HG03159 (cell line): ENCODE measurements around the gene GAMT.
"Not testable (repeated sequence)": the region's sequence is repeated elsewhere in the genome, so short reads cannot be mapped to it uniquely, and the experiment has no call there.

ENCODE experiments used
- ATAC-seq: cut with Tn5 transposase; IDR thresholded peaks from one replicate; pipeline ENCODE4 v1.9.1; 2021; ENCODE audit warnings: mild to moderate bottlenecking, moderate library complexity; ENCODE audit not compliant: unreplicated experiment

GAMT gene

DNA sequence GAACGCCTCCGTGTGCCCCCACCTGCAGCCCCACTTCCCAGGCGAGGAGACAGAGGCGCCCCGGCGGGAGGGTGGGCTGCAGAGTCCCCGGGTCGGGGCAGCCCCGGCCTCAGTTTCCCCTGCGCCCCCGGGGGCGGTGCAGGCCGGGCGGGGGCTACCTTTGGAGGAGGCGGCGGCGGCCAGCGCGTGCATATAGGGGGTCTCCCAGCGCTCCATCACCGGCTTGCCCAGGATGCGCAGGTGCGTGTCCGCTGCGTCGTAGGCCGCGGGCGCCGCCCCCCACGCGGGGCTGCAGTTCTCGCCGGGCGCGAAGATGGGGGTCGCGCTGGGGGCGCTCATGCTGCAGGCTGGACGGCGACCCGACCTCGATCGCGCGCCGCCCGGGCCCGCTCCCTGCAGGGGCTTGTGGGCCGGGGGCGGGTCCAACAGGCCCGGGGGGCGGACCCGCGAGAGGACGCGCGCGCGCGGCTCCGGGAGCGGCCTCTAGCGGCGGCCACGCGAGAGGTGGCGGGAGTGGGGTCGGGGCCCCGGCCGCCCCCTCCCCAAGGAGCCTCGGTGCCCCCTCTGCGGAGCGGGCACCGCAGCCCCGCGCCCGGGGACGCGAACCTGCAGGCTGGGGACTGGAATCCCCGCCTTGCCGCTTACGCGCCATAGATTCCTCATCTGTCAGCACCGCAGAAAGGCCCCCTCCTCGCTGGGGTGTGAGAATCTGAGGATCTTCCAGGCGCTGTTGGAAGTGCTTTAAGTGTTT lies at the start of gene GAMT:
GAMT (minus strand) TSS at position 405 of the 751 bp plus-strand sequence; CDS start at position 339, 66 bp downstream.
- no peak for ATAC-seq

DNA sequence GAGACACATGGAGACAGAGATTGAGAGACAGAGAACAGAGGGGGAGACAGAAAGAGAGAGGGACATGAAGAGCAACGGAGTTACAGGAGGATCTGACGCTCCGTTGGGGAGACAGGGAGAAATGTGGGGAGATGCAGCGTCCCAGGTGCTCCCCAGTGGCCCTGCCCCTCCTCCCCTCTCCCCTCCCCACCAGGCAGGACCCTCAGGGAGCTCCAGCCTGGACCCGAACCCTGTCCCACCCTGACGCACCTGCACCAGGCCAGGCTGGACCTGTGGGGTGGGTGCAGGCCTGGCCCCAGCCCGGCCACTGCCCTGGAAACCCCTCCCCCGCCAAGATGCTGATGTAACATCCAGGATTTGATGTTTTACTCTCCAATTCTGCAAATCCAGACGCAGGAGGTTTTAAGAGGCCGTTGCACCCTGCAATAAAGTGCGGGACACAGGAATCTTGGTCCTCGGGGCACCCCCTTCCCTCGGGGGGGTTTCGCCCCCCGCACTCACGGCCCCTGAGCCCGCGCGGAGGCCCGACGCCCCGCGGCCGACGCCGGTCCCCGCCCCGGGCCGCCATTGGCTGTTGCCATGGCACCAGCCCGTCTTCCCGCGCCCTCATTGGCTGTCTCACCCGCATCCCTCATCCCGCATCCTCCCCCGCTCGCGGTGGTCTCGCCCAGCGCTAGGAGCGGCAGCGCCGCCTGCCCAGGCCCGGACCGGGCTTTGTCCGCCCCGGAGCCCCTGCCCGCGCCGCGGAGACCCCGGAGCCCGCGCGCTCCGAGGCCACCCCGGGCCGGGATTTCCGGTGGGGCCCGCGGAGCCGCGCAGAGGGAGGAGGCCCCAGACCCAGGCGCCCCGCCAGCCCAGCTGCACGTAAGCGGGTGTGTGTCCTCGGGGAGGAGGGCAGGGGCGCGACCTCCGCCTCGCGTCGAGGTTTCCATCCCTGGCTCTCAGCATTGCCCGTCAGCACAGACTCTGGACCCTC lies 48.4 kb upstream of the GAMT start, which contains the start of gene APC2:
APC2 (plus strand) TSS at position 655 of the 976 bp plus-strand sequence. CDS start 2,881 bp downstream, outside the sequence.
- no peak for ATAC-seq

DNA sequence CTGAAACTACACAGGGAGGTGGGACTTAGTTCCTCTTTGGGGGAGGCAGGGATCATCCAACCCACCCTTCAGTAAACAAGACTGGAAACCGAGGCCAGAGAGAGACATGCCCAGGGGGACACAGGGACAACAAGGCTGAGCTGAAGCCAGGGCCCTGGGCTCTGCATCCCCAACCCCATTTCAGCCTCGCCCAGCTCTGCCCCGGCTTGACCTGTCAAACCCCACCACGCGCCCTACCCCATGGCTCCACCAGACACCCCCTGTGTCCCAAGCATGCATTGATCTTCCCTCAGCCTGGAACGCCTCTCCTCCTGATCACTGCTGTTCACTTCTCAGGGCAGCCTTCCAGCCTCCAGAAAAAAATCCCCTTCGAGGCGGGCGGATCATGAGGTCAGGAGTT lies 46.6 kb upstream of the GAMT start:
- ATAC-seq = no peak

DNA sequence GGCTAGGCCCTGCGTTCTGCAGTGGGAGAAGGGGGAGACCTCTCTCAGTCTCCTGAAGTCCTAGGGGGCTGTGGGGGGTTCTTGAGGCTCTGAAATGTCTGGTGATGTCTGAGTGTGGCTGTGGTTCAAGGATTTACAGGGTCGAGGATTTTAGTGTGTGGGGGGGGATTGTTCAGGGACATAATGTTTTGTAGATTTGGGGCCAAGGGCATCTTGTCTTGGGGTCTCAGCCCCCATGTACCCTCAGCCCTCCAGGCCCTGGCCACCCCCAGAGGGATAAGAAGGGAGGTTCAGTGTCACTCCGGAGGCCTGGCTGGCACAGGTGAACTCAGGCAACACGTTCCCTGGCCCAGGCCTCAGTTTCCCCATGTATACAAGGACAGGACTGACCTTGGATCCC lies 46.2 kb upstream of the GAMT start:
- no peak for ATAC-seq

DNA sequence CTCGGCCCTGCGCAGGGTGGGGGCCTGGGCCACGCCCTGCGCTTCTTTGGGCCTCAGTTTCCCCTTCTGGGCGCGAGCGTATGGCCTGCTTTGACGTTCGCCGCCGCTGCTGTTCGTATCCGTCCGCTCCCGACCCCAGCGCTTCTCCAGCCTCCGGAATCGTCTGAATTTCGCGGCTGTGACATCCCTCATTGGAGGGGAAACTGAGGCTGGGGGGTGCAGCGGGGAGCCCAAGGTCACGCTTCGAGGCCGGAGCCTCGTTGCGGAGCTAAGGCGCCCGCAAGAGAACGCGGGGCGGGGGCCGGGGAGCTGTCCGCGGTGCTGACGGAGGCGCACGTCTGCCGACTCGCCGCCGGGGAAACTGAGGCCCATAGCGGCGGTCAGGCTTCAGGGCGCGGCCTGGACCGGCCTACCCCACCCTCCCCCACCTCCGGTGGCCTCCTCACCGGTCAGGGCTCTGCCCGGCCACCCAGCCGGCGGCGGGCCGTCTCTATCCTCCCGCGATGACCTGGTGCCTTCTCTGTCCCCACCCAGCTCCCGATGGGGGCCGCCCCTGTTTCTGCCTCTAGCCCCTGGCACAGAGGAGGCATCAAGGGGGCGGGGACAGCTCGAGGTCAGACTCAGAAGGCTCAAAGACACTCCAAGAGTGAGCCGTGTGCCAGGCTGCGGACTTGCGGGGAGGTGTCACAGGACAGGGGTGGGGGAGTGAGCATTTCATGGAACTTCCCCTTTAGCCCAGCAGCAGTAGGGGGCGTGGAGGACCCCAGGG lies 45.6 kb upstream of the GAMT start:
- ATAC-seq = no peak

DNA sequence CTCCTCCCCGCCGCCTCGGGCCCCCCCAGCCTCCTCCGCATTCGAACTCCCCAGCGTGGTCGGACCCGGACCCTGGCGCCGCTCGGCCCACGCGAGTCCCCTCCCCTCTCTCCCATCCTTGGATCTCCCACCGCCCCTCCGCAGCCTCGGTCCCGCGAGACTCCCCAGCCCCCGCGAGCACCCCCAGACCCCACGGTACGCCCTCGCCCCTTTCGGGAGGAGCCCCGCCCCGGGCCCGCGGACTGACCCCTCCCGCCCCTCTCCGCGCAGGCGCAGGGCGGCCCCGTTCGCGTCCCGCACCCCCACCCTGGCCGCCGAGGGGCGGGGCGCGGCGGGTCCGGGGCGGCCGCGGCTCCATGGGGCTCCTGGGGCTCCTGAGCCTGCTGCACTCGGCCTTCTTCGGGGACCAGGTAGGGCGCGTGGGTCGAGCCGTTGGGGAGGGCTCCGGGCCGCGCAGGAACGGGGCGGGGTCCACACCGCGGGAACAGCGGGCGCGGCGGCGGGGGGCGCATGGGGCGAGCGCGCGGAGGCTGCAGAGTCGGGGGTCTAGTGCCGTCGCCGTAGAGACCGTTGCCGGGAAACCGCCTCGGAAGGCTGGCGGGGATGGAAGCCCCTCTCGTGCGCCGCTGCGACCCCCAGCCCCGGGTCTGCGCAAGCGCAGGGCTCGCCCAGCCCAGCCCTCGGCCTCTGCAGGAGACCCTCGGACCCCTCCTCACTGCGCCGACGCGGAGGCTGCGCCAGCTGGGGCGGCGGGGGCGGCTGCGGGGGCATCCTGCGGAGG lies 44.8 kb upstream of the GAMT start:
- no peak for ATAC-seq

DNA sequence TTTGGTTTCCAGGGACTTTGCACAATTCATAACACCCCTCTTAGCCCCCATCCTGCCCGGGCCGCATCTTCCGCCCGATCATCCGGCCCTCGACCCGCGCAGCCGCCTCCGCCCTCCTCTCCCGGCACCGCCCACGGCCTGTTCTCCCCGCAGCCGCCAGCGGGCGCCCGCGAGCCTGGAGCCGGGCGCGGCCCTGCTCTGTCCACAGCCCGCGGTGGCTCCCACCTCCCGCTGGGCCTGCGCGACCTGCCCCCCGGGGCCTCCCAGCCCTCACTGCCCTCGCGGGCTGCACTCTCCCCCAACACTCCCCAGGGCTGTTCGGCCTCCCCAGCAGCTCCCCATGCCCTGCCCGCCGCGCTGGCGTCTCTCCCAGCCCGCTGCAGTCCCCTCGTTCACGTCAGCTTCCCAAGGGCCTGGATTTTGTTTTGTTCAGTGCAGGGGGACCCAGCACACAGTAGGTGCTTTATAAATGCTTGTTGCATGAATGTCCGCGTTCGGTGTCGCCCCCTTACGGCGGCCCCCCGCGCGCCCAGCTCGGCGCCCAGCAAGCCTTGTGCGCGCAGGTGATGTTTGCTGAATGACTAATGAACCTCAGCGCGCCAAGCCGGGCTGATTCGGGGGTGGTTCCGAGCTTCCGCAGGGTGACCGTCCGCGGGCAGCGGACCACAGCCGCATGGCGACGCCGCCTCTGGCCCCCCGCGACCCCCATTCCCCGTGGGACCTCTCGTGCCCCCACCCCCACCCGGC lies 44.0 kb upstream of the GAMT start:
- ATAC-seq = no peak

DNA sequence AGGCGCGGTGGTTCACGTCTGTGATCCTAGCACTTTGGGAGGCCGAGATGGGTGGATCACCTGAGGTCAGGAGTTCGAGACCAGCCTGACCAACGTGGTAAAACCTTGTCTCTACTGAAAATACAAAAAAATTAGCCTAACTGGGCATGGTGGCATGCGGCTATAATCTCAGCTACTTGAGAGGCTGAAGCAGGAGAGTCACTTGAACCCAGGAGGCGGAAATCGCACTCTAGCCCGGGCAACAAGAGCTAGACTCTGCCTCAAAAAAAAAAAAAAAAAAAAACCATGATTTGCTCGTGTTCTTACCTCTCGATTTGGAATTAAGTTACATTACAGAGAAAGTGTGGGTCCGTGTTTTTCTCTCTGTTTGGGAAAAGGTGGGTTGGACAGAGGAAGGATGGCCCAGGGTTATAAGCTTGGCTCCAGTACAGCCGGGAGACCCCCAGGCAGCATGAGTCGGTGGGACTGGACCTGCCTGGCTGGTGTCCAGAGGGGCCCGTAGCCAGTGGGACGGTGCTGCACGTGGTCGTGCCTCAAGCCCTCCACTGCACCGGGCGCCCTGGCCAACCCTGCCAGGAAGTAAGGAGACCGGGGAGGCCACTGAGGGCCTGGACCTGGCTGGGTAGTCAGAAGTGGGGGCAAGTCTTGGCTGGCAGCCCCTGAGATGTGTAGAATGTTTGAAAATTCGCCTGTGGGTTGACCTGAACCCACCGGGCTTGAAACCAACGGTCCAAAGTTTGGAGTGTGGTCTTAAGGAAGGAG lies 40.5 kb upstream of the GAMT start:
- no peak for ATAC-seq

DNA sequence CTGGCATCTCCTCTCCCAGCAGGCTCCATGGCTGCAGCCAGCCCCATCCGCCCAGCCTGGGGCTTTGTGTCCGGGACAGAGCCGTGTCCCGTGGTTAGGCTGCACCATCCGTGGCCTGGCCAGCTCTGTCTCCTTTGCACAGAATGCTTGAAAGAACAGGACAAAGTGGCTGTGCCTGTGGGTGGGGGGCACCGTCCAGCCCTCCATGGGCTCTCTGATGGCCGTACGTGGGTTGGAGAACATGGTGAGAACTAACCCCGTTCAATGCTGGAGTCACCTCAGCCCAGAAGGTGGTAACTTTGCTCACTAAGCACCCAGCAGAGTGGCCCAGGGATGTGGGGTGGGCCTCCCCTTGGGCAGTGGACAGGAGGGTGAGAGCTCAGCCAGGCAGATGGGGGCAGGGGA lies 39.7 kb upstream of the GAMT start:
- ATAC-seq = no peak

DNA sequence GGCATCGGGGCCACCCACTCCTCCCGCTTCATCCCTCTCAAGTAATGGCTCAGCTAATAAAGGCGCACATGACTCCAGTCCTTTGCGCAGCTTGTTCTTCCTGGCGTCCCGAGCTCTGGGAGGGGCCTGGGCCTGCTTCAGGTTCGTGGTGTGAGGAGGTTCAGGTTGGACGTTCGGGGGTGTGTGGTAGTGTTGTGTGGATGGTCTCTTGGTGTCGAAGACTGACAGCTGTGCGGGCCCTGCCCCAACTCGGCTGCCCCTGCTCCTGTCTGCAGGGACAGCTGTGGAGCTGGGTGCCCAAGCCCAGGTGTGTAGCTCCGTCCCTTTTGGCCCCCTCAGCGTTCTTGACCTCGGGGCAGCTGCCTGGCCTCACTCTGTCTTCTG lies 39.1 kb upstream of the GAMT start:
- ATAC-seq = no peak

DNA sequence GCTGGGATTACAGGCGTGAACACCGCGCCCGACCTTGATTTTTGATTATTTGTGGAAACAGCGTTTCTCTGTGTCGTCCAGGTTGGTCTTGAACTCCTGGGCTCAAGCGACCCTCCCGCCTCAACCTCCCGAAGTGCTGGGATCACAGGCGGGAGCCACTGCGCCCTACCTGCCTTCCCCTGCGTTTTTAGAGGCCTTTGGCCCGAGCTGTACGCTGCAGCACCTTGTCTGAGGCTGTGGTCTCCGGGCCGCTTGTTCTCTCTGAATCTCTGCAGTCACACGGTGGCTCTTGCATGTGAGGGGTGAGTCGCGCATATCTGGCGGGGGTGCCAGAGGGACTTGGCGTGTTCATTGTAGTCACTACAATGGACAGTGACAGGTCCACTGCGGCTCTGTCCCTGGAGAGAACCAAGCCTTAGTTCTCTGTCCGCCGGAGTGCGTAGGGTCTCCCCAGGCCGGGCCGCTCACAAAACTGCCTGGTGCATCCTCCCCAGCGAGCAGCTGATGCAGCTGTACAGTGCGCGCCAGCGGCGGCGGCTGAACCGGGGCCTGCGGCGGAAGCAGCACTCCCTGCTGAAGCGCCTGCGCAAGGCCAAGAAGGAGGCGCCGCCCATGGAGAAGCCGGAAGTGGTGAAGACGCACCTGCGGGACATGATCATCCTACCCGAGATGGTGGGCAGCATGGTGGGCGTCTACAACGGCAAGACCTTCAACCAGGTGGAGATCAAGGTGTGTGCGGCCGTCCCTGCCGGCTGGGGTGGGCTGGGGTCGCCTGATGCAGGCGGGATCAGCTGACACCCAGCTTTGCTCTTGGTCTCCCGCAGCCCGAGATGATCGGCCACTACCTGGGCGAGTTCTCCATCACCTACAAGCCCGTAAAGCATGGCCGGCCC lies 38.4 kb upstream of the GAMT start:
- ATAC-seq = not testable (repeated sequence)

DNA sequence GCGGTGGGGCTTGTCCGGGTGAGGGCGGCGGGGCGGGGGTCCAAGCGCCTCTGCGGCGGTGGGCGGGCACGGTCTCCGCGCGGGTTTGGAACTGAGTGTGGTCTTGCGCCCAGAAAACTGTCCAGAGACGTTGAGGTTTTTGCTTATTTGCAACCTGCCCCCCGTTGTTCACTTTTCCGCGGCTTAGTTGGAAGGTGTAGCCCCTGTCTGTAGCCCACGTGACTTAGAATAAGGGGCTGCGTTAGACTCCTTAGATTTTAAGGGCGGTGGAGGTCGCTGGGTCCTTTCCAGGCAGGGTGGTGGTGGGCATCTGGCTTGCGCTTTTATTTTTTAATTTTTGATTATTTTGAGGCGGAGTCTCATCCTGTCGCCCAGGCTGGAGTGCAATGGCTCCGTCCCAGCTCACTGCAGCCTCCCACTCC lies 37.6 kb upstream of the GAMT start:
- ATAC-seq = no peak

DNA sequence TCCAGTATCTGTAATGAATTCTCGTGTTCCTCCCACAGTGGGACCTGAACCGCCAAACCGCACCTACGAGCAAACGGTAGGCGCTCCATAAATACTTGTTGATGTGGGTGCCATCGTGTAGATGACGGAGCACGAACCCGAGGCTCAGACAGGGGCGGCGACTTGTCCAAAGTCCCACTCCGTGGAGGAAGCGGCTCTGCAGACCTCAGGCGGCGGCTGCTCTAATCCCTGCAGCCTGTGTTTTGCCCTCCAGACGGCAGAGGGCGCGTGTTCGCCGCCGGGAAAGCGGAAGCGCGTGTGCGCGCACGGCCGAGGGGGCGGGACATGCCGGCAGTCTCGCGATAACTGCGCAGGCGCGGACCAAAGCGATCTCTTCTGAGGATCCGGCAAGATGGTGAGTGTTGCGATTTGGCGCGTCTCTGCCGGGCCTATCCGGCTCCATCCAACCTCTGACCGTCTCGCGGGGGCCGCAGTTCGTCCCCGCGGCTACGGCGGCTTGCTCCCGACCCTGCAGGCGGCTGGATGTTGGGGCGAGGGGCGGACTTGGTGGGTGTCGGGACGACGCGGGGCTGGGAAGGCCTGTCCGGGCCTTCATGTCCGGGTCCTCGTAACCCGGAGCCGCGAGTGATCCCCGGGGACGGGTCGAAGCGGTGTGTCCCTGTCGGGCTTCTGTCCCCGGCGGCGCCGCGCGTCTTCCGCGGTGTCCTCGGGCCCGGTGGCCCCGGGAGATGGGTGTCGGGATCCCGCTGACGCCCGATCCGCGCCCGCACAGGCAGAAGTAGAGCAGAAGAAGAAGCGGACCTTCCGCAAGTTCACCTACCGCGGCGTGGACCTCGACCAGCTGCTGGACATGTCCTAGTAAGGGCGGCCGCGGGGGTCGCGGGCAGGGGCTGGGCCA lies 36.9 kb upstream of the GAMT start, which contains the start of gene RPS15:
RPS15 (plus strand) TSS at position 362 of the 898 bp plus-strand sequence; CDS start at position 392, 30 bp downstream.
- peak; percentile 68 for ATAC-seq

DNA sequence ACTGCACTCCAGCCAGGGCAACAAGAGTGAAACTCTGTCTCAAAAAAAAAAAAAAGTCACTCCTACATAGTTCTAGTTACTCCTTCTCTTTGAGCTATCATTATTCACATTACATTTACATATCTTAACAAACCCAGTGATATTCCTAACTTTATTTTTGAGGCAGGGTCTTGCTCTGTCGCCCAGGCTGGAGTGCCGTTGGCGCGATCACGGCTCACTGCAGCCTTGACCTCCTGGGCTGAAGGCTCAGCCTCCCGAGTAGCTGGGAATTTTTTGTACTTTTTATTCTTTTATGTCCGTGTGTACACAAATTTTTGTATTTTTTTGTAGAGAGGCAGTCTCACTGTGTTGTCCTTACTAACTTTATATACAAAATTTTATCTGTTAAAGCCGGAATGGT lies 36.3 kb upstream of the GAMT start:
- no peak for ATAC-seq

DNA sequence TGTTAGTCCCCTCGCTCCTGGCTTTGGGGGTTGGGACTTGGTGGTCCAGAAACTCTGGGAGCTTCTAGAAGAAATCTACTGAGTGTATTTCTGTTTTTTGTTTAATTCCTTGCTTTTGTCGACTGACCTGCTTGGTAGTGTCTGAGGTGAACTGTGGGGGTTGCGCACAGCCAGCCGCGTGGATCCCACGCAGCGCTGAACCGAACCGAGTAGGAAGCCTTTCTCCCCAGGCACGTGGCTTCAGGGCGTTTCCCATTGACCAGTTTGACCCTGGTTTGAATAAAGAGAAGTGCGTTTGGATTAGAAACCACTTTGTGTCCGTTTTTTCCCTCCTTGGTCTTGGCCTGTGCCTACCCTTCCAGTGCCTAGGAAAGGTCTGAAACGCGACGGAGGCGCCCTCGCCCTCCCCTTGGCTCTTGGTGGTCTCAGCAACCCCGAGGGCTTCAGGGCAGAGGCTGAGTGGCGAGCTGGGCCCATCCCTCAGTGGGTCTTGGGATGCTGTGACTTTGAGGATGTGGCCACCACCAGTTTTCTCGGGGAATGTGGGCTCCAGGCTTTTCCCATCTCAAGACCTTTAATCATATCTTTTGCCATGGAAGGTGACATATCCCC lies 34.1 kb upstream of the GAMT start:
- no peak for ATAC-seq

DNA sequence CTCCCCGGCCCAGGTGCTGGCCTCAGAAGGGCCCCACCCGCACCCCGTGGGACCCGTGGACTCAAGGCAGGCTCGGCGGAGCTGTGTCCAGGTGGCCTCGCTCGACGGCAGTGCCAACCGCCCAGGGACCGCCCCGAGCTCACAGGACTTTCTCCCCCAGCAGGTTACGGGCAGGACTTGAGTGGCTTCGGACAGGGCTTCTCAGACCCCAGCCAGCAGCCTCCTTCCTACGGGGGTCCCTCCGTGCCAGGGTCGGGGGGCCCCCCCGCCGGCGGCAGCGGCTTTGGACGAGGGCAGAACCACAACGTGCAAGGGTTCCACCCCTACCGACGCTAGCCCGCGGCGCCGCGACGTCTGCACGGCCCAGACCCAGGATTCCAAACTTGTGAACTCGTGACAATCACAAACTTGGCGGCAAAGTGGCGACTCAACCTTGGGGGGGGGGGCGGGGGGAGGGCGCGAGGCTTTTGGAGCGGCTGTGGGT lies 33.3 kb upstream of the GAMT start:
- ATAC-seq = no peak
